IPS-15b (cell line): ENCODE data around the gene CPSF3.

Source experiments
- H3K27me3 ChIP-seq: one replicate; pipeline ENCODE4 v1.6.1; 2013; ENCODE audit warnings: low read length; ENCODE audit not compliant: control insufficient read depth, insufficient read depth
- H3K36me3 ChIP-seq: one replicate; pipeline ENCODE4 v1.6.1; 2013; ENCODE audit warnings: low read length; ENCODE audit not compliant: control insufficient read depth, insufficient read depth
- H3K4me1 ChIP-seq: one replicate; pipeline ENCODE4 v1.6.1; 2013; ENCODE audit warnings: mild to moderate bottlenecking, low read length; ENCODE audit not compliant: control insufficient read depth, insufficient read depth
- H3K4me3 ChIP-seq: one replicate; pipeline ENCODE4 v1.5.1; 2013; ENCODE audit warnings: low read depth, low read length
- H3K9ac ChIP-seq: one replicate; pipeline ENCODE4 v1.6.1; 2013; ENCODE audit warnings: low read depth, mild to moderate bottlenecking, low read length
- H3K9me3 ChIP-seq: one replicate; pipeline ENCODE4 v1.6.1; 2013; ENCODE audit warnings: mild to moderate bottlenecking, low read length; ENCODE audit not compliant: control insufficient read depth, insufficient read depth

CPSF3 gene

DNA sequence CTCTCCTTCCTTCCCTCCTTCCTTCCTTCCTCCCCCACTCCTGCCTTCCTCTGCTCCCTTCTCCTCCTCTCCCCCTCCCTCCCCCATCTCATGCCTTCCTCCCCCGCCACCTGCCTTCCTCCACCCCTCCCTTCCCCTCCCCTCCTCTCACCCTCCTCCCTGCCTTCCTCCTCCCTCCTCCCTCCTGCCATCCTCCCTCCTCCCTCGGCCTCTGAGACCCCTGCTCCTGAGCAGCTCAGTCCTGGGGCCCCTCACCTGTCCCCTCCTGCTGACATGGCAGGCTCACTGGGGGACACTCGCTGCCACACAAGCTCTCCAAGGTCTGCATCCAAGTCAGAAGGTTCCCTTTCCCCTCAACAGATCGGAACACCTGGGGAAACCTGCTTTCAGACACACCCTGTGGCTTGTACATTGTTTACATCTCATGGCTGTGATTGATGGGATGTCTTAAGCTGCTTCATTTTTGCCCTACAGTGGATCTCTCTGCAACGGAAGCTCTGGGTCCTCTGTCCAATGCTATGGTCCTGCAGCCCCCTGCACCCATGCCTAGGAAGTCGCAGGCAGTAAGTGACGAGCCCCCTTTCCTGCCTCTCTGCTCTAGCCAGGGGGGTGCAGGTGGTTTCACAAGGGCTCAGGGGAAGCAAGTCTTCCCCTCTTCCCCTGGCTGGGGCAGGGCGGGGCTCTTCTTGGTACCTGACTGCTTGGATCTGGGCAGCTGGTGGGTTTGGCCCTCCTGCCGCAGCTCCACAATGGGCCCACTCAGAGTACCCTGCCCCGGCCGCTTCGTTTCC, 23.0 kb upstream of the CPSF3 start:
- no peaks in the 10 kb centered on the region for H3K4me1 ChIP-seq
- no peaks in the 10 kb centered on the region for H3K9me3 ChIP-seq
- no peak overlapping the region for H3K9ac ChIP-seq
- H3K36me3 ChIP-seq: no peaks in the 10 kb centered on the region
- H3K4me3 ChIP-seq: no peak overlapping the region
- H3K27me3 ChIP-seq: no peaks in the 10 kb centered on the region

DNA sequence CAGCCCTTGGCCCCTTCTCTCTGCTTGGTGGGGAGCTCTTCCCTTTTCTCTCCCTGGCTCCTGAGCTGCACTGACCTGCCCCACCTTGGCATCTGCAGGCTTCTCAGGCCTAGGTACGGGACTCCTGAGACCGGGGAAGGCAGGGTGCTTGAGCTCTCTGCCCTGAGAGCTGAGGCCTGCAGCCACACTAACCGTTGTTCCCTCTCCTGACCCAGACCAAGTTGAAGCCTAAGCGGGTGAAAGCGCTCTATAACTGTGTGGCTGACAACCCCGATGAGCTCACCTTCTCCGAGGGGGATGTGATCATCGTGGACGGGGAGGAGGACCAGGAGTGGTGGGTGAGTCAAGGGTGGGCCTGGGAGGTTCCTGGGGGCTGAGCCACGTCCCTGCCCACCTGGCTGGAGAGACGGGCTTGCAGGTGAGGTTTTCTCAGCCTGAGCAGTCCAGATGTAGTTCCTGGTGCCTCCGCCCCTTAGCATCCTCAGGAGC, 22.4 kb upstream of the CPSF3 start:
- Histone ChIP-seq H3K4me3 (no peak overlapping the region), H3K4me1 (no peaks in the 10 kb centered on the region), H3K27me3 (no peaks in the 10 kb centered on the region), H3K9me3 (no peaks in the 10 kb centered on the region), H3K36me3 (no peaks in the 10 kb centered on the region), H3K9ac (no peak overlapping the region)

- Histone ChIP-seq H3K4me1 (no peaks in the 10 kb centered on the region), H3K9ac (no peak overlapping the region), H3K27me3 (no peaks in the 10 kb centered on the region), H3K9me3 (no peaks in the 10 kb centered on the region), H3K36me3 (no peaks in the 10 kb centered on the region), H3K4me3 (no peak overlapping the region)
Observed at GRCh38 chr2:9401646-9402371, 21.6 kb upstream of the CPSF3 start.

DNA sequence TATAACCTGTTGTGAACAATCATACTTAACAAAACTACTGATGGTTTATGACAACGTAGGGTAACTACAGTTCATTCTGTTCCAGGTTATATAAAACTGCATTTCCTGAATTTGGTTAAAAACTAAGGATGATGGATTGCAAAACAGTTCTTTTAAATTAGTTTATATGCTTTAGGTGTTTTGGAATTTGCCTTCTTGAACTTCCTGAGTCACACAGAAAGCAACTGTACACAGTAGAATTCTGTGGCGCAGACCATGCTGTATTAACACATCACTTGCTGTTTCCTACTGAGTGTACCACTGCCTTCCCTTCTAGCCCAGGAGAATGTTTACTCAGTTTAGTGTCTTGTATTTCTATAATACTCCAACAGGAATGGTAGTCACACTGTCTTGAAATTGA, 19.5 kb upstream of the CPSF3 start:
- Histone ChIP-seq H3K9ac (no peak overlapping the region), H3K36me3 (peaks cover 2% of the 10 kb centered on the region), H3K4me1 (no peaks in the 10 kb centered on the region), H3K27me3 (no peaks in the 10 kb centered on the region), H3K4me3 (no peak overlapping the region), H3K9me3 (no peaks in the 10 kb centered on the region)

GRCh38 chr2:9404451-9404850, 19.0 kb upstream of the CPSF3 start:
- Histone ChIP-seq H3K9me3 (no peaks in the 10 kb centered on the region), H3K4me1 (no peaks in the 10 kb centered on the region), H3K4me3 (no peak overlapping the region), H3K27me3 (no peaks in the 10 kb centered on the region), H3K36me3 (peaks cover 3% of the 10 kb centered on the region), H3K9ac (no peak overlapping the region)

DNA sequence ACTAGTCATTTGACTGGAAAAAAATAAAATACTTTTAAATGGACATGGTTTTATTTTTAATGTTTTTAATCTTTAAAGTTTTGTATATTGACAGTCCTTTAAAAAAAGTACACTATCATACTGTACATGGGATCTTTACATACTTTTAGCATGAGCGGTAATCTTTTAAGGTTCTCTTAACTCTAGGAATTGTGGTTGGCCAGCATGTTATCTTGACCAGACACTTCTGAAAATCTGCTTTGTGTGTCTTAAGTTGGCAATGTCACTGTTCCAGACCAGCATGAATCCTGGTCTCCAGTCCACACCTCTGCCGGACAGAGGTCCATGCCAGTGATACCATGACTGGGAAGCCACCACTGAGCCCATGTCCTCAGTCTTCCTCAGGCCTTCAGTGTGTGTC, 17.8 kb upstream of the CPSF3 start:
- no peaks in the 10 kb centered on the region for H3K27me3 ChIP-seq
- peaks cover 3% of the 10 kb centered on the region for H3K36me3 ChIP-seq
- no peak overlapping the region for H3K4me3 ChIP-seq
- H3K4me1 ChIP-seq: no peaks in the 10 kb centered on the region
- no peak overlapping the region for H3K9ac ChIP-seq
- H3K9me3 ChIP-seq: no peaks in the 10 kb centered on the region

DNA sequence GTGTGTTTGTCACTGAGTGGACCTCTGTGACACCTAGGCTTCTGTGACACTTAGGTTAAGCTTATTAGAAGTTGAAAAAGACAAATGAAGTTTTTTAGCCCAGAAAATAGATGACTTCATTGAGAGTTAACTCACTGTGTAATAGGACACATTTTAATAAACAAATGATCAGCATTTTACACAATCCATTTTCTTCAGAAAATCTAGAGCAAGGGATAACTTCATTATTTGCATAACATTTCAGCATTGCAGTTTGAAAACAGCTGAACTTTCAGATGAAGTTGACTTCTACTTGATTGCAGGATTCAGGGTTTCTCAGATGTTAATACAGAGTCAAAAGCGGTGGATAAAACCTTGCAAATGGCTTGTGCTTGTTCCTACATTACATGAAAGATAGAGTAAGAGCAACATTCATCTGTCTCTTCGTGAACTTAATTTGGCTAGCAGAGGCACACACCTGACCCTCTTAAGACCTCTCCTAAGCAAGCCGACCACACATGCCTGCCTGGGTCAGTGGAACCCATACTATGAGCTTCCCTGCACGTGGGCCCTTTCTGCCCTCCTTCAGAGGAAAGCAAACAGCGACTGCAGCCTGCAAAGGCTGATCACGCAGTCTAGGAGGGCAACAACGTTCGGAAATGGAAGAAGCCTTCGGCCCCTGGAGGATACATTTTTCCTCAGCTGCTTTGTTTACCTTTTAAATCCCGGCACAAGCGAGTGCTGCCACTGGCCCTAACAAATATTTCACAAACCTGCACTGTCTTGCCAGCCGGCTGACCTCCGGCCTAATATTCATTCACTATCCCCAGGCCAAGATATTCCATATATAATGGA, 16.7 kb upstream of the CPSF3 start:
- no peak overlapping the region for H3K4me3 ChIP-seq
- H3K4me1 ChIP-seq: no peaks in the 10 kb centered on the region
- H3K27me3 ChIP-seq: no peaks in the 10 kb centered on the region
- no peak overlapping the region for H3K9ac ChIP-seq
- no peaks in the 10 kb centered on the region for H3K9me3 ChIP-seq
- H3K36me3 ChIP-seq: peaks cover 3% of the 10 kb centered on the region

- H3K9me3 ChIP-seq: no peaks in the 10 kb centered on the region
- no peak overlapping the region for H3K9ac ChIP-seq
- no peaks in the 10 kb centered on the region for H3K27me3 ChIP-seq
- no peaks in the 10 kb centered on the region for H3K4me1 ChIP-seq
- peaks cover 3% of the 10 kb centered on the region for H3K36me3 ChIP-seq
- H3K4me3 ChIP-seq: no peak overlapping the region
Observed at GRCh38 chr2:9407363-9407811, 16.1 kb upstream of the CPSF3 start.

DNA sequence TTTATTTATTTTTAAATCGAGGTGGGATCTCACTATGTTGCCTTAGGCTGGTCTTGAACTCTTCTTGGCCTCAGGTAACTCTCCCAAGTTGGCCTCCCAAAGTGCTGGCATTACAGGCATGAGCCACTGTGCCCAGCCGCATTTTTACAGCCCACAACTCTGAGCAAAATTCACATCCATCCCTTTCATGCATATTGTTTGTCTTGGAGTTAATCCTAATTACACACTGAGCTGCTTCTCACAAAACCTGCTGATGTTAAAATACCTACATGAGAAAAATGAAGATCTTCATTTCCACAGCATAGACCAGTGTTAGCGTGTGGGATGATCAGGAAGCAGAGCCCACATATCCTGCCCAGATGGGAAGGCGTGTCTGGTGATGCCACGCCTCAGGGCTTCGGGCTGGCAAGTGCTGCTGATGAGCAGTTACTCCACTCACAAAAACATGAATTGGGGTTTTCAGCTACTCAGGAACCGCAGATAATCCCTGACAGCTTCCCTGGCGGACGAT, 14.8 kb upstream of the CPSF3 start:
- H3K9ac ChIP-seq: no peak overlapping the region
- H3K4me3 ChIP-seq: no peak overlapping the region
- H3K9me3 ChIP-seq: no peaks in the 10 kb centered on the region
- no peaks in the 10 kb centered on the region for H3K27me3 ChIP-seq
- no peaks in the 10 kb centered on the region for H3K4me1 ChIP-seq
- peaks cover 3% of the 10 kb centered on the region for H3K36me3 ChIP-seq

GRCh38 chr2:9410108-9410507, 13.3 kb upstream of the CPSF3 start:
- no peak overlapping the region for H3K9ac ChIP-seq
- no peaks in the 10 kb centered on the region for H3K4me1 ChIP-seq
- no peak overlapping the region for H3K4me3 ChIP-seq
- peaks cover 3% of the 10 kb centered on the region for H3K36me3 ChIP-seq
- no peaks in the 10 kb centered on the region for H3K27me3 ChIP-seq
- no peaks in the 10 kb centered on the region for H3K9me3 ChIP-seq

DNA sequence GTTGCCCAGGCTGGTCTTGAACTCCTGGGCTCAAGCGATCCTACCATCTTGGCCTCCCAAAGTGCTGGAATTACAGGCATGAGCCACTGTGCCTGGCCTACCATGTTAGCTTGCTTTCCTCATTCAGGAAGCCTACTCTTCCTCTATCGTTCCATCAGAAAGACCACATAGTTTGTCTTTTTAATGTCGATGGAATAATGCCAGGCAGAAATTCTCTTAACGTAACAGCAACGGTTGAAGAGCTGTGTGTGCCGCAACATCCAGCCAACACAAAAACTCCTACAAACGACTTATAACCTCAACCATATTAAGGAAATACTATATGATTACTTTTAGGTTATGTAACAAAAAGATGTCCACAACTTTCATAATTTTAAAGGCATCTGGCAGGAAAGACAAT, 10.7 kb upstream of the CPSF3 start:
- Histone ChIP-seq H3K36me3 (peaks cover 3% of the 10 kb centered on the region), H3K27me3 (no peaks in the 10 kb centered on the region), H3K4me1 (no peaks in the 10 kb centered on the region), H3K9me3 (no peaks in the 10 kb centered on the region), H3K9ac (no peak overlapping the region), H3K4me3 (no peak overlapping the region)
